HepG2 (cell line): Measurements from ENCODE around the gene CES2. TPM values are rescaled to one million over a fixed set of nuclear protein-coding genes. Genes with fewer than 3 reads are reported as not detected.
A peak's percentile ranks its signal among the peaks of the same experiment; 100 is the strongest.

ENCODE experiments used
- ATF7-NPFF ChIP-seq: sonication (generic); formaldehyde crosslinking; IDR thresholded peaks from 2 replicates; pipeline ENCODE4 v1.8.1; 2023; ENCODE audit warnings: mild to moderate bottlenecking, low read depth, missing genetic modification reagents, moderate library complexity
- CEBPB ChIP-seq: IDR thresholded peaks from 2 replicates; pipeline ENCODE4 v1.6.1; 2011; ENCODE audit warnings: low read depth, low read length, improper control_type of control experiment, borderline replicate concordance
- CHCHD3 ChIP-seq: sonication (generic); formaldehyde crosslinking; IDR thresholded peaks from 2 replicates; pipeline ENCODE4 v1.8.0; 2022; ENCODE audit warnings: mild to moderate bottlenecking, missing genetic modification reagents, moderate library complexity
- EZH2 ChIP-seq: conservative IDR thresholded peaks from 2 replicates; pipeline ENCODE4 v1.6.1; 2012; ENCODE audit warnings: mild to moderate bottlenecking, low read depth, low read length, moderate library complexity
- HOXD1 ChIP-seq: sonication (generic); formaldehyde crosslinking; IDR thresholded peaks from 2 replicates; pipeline ENCODE4 v1.5.0; 2020; ENCODE audit warnings: missing genetic modification reagents
- JDP2 ChIP-seq: sonication (generic); formaldehyde crosslinking; IDR thresholded peaks from 2 replicates; pipeline ENCODE4 v1.8.1; 2022; ENCODE audit warnings: missing genetic modification reagents, borderline replicate concordance
- MYPOP ChIP-seq: sonication (generic); formaldehyde crosslinking; IDR thresholded peaks from 2 replicates; pipeline ENCODE4 v1.8.1; 2023; ENCODE audit warnings: mild to moderate bottlenecking, moderate library complexity, missing genetic modification reagents
- PAXIP1 ChIP-seq: sonication (generic); formaldehyde crosslinking; conservative IDR thresholded peaks from 2 replicates; pipeline ENCODE4 v1.4.0; 2020; ENCODE audit warnings: mild to moderate bottlenecking, missing genetic modification reagents, moderate library complexity
- PLRG1 ChIP-seq: fragments of 450-650 bp; conservative IDR thresholded peaks from 2 replicates; pipeline ENCODE4 v1.6.1; 2016
- PRDM10 ChIP-seq: sonication (generic); formaldehyde crosslinking; IDR thresholded peaks from 2 replicates; pipeline ENCODE4 v1.4.0; 2020; ENCODE audit warnings: low read depth, missing genetic modification reagents
- RFX5 ChIP-seq: IDR thresholded peaks from 2 replicates; pipeline ENCODE4 v1.6.1; 2011; ENCODE audit warnings: low read depth, low read length, improper control_type of control experiment
- SETDB1 ChIP-seq: sonication (generic); formaldehyde crosslinking; IDR thresholded peaks from 2 replicates; pipeline ENCODE4 v1.5.1; 2020; ENCODE audit warnings: missing genetic modification reagents, mild to moderate bottlenecking, borderline replicate concordance
- ZFAT ChIP-seq: sonication (generic); formaldehyde crosslinking; conservative IDR thresholded peaks from 2 replicates; pipeline ENCODE4 v1.8.1; 2023; ENCODE audit warnings: missing genetic modification reagents, inconsistent platforms
- ZNF501 ChIP-seq: sonication (generic); formaldehyde crosslinking; IDR thresholded peaks from 2 replicates; pipeline ENCODE4 v1.5.1; 2020; ENCODE audit warnings: mild to moderate bottlenecking, moderate library complexity, missing genetic modification reagents
- ZNF574 ChIP-seq: sonication (generic); formaldehyde crosslinking; IDR thresholded peaks from 2 replicates; pipeline ENCODE4 v1.4.0; 2020; ENCODE audit warnings: missing genetic modification reagents
- ZNF580 ChIP-seq: IDR thresholded peaks from 2 replicates; pipeline ENCODE4 v1.6.1; 2016; ENCODE audit warnings: low read depth, borderline replicate concordance
- ZNF746 ChIP-seq: sonication (generic); formaldehyde crosslinking; IDR thresholded peaks from 2 replicates; pipeline ENCODE4 v1.8.0; 2022; ENCODE audit warnings: mild to moderate bottlenecking, missing genetic modification reagents
- polyA plus RNA-seq, 8 experiments: library from polyadenylated mRNA; depleted of rRNA in 3 of 8; stranded (reverse) in 7 of 8; unstranded in 1 of 8; fragments of >200 nt; fragmentation: Illumina TruSeq in 4 of 8; extraction: Trizol in 4 of 8; gene quantifications; 2 replicates each; pipeline versions ENCODE4 v1.2.1 to v1.2.3, GENCODE V29; 2011 to 2016; ENCODE audit warnings: low read depth in 4 of 8, missing spikeins in 1 of 8, mixed read lengths in 1 of 8; ENCODE audit not compliant: insufficient read depth in 1 of 8
- total RNA-seq, 5 experiments: library from RNA; depleted of rRNA; stranded (reverse); fragments of >200 nt; fragmentation: Illumina TruSeq; extraction: Trizol; gene quantifications; 2 replicates each; pipeline ENCODE4 v1.2.3, GENCODE V29; 2016; ENCODE audit warnings: low read depth in 1 of 5

The CES2 gene
- total and polyA plus RNA-seq, 2 of the 13 experiments (the other 11 are each of a cell fraction or from before 2014, with no cell fraction given) = 50.6 to 63.8 TPM

GRCh38 chr16:66977341-66978113 is 42.2 kb downstream of the CES2 start (continued):
- TF ChIP-seq PRDM10 (CRISPR knock-in tag) (peak; percentile 74; the same call in 1 of the 2 replicates), PAXIP1 (CRISPR knock-in tag) (peak; percentile 39; the same call in 1 of the 2 replicates), JDP2 (CRISPR knock-in tag) (no peak), ATF7-NPFF (CRISPR knock-in tag) (peak; percentile 67; the same call in 1 of the 2 replicates), RFX5 (0 out of 2 replicates have a peak, but pooled peaks have one; percentile 10), CEBPB (no peak), CHCHD3 (CRISPR knock-in tag) (0 out of 2 replicates have a peak, but pooled peaks have one; percentile 78), ZNF746 (CRISPR knock-in tag) (no peak), MYPOP (no peak), ZFAT (no peak), EZH2 (no peak), ZNF501 (CRISPR knock-in tag) (peak; percentile 85), HOXD1 (no peak), SETDB1 (CRISPR knock-in tag) (no peak), ZNF580 (CRISPR knock-in tag) (peak; percentile 95; the same call in 1 of the 2 replicates), ZNF574 (CRISPR knock-in tag) (peak; percentile 73), PLRG1 (no peak)
